Measurements from ENCODE around the gene ATXN7L3.

DNA sequence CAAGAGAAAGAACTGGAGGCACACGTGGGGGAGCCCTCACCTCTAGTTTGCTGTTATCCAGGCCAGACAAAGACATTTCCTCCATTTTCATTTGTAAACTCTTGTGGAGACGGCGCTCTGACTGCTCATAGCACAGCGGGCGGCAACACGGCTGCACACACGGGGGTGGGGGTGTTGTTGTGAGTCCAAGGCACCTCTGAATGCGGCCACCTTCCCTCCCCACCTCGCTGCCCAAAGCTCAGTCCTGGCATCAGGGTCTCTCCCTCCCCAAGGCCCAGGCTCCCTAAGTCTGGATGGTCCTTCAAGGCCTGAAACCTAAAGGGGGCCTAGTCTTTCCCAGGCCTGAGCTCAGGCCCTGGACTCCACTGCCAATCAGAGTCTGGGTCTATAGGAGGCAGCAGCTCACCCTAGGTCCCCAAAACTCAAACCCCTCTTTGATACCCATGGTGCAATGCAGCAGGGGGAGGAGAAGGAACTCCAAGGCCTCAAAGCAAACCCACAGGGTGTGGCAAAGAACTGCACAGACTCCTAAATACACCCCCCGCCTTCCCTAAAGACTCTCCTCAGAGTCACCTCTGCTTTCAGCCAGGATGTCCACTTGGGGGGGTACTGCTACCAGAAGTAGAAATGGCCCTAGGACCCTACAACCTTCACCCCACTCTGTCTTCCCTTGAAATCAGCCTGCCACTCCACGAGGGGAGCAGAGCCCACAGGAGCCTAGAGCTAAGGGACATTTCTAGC is 1.5 kb downstream of the ATXN7L3 start:
- TF ChIP-seq CTCF (IDR thresholded peaks at IDR 0.05; ENCODE audit: low read length) (no peak), EZH2 (IDR thresholded peaks at IDR 0.05; ENCODE audit: borderline replicate concordance, low read length) (no peak)
